Activated T-helper 2 cell treated with anti-CD3 and anti-CD28 coated beads, Interferon-gamma antibody, Interleukin-2, Interleukin-4, amounts not matched to agents 10 μg/mL and 5 μg/mL and 100 μg/mL, durations not matched to agents 14 hours and 24 hours and 36 hours (primary cell): ENCODE results near the gene DAPP1. TPM values are rescaled to one million over a fixed set of nuclear protein-coding genes. Genes with fewer than 3 reads are reported as not detected.
"Not testable (repeated sequence)": the region's sequence is repeated elsewhere in the genome, so short reads cannot be mapped to it uniquely, and the experiment has no call there.

ENCODE experiments used
- DNase-seq: peaks from one replicate; pipeline ENCODE4 v3.0.0; 2021; ENCODE audit warnings: low spot score
- H3K27ac Mint-ChIP-seq: one replicate; pipeline ENCODE4 v1.8.0; 2021; ENCODE audit warnings: mixed read lengths
- H3K27me3 Mint-ChIP-seq: one replicate; pipeline ENCODE4 v1.8.0; 2021; ENCODE audit warnings: low read depth, mixed read lengths
- H3K36me3 Mint-ChIP-seq: one replicate; pipeline ENCODE4 v1.8.0; 2021; ENCODE audit warnings: low read depth, mixed read lengths
- H3K4me1 Mint-ChIP-seq: one replicate; pipeline ENCODE4 v1.8.0; 2021; ENCODE audit warnings: low read depth, mixed read lengths
- H3K4me3 Mint-ChIP-seq: one replicate; pipeline ENCODE4 v1.8.0; 2021; ENCODE audit warnings: low read depth, mild to moderate bottlenecking, moderate library complexity, mixed read lengths
- H3K9me3 Mint-ChIP-seq: one replicate; pipeline ENCODE4 v1.8.0; 2021; ENCODE audit warnings: mixed read lengths
- intact Hi-C: fragments of 100-400 bp; cut with micrococcal nuclease; formaldehyde crosslinking; loops from one replicate; pipeline ENCODE4 v1.15.1; 2023
- total RNA-seq: library from RNA; stranded (reverse); gene quantifications from 2 replicates; pipeline ENCODE4 v1.2.3, GENCODE V29; 2022

Gene DAPP1, protein sequence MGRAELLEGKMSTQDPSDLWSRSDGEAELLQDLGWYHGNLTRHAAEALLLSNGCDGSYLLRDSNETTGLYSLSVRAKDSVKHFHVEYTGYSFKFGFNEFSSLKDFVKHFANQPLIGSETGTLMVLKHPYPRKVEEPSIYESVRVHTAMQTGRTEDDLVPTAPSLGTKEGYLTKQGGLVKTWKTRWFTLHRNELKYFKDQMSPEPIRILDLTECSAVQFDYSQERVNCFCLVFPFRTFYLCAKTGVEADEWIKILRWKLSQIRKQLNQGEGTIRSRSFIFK
- 21.4 and 23.6 TPM in 2 replicates for total RNA-seq

DNA sequence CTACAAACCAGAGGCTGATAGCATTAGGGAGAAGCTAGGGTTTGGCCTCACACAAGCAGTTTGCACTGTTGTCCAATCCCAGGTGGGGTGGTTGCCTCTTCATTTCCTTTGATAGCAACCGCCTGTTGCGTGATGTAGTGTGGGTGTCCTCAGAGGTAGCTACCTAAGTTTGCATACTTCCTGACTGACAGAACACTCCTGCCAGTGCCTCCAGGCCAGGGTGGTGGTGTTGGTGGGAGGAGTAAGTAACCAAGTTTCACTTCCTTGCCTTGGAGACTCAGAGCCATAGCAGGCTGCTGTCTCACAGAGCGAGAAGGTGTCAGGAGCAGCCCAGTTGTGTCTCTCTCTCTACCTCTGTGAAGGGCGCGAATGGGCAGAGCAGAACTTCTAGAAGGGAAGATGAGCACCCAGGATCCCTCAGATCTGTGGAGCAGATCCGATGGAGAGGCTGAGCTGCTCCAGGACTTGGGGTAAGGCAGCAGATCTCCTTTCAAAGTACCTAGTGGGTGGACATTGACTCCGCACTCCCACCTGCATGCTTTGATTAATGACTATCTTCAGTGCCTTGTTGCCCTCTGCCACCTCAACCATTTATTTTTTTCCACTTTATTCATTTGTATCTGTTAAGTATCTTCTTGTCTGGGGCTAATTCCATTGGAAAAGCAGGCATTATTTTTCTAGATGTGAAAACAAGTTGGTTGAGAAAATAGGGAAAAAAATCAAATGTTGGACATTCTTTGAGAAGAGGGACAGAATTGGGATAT lies at the start of gene DAPP1:
Gene DAPP1, plus strand, starts transcription at position 283 of the 764 bp plus-strand sequence. Its CDS starts 87 bp downstream, at position 370.
- peak within 1 kb of the TSS; percentile 92 for H3K4me3 Mint-ChIP-seq
- peaks cover 73% of the 10 kb centered on the region for H3K4me1 Mint-ChIP-seq
- peak within 1 kb of the TSS; percentile 94 for H3K27ac Mint-ChIP-seq
- intact Hi-C loops: loop anchor here (1.0 to 10.0 kb wide), 4 partner anchors 31 to 1708 kb away; partner anchors contain the start of gene DNAJB14
- DNase-seq: peak; percentile 83
- no peaks in the 10 kb centered on the region for H3K27me3 Mint-ChIP-seq
- H3K9me3 Mint-ChIP-seq: no peaks in the 10 kb centered on the region
- peaks cover 12% of the 10 kb centered on the region for H3K36me3 Mint-ChIP-seq

DNA sequence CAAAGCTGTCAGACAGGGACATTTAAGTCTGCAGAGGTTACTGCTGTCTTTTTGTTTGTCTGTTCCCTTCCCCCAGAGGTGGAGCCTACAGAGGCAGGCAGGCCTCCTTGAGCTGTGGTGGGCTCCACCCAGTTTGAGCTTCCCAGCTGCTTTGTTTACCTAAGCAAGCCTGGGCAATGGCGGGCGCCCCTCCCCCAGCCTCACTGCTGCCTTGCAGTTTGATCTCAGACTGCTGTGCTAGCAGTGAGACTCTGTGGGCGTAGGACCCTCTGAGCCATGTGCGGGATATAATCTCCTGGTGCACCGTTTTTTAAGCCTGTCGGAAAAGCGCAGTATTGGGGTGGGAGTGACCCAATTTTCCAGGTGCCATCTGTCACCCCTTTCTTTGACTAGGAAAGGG lies 45.8 kb upstream of the DAPP1 start:
- H3K4me1 Mint-ChIP-seq, H3K36me3 Mint-ChIP-seq, DNase-seq, H3K4me3 Mint-ChIP-seq, intact Hi-C loops, H3K27ac Mint-ChIP-seq, H3K27me3 Mint-ChIP-seq: not testable (repeated sequence)
- H3K9me3 Mint-ChIP-seq: peaks cover 13% of the 10 kb centered on the region

DNA sequence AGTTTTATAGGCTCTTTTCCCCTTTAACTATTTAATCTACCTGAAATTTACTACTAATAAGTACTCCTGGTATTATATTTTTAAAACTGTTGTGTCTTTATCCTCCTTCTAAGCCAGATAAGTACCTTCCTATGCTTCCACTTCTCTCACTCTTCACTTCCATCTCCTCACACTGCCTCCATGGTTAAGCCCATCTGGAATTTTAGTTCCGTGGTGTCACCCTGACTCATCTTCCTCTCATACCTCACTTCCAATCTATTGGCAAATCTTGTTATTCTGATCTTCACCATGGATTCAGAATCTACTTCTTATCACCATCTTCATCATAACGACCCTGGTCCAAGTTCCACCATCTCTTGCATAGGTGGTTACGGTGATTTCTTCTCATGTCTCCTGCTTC lies 32.7 kb upstream of the DAPP1 start:
- no peaks in the 10 kb centered on the region for H3K4me1 Mint-ChIP-seq
- H3K4me3 Mint-ChIP-seq: no peak overlapping the region
- no peaks in the 10 kb centered on the region for H3K9me3 Mint-ChIP-seq
- H3K27me3 Mint-ChIP-seq: peaks cover 5% of the 10 kb centered on the region
- H3K36me3 Mint-ChIP-seq: no peaks in the 10 kb centered on the region
- no peak for DNase-seq
- intact Hi-C loops: no loop called here
- no peak overlapping the region for H3K27ac Mint-ChIP-seq

DNA sequence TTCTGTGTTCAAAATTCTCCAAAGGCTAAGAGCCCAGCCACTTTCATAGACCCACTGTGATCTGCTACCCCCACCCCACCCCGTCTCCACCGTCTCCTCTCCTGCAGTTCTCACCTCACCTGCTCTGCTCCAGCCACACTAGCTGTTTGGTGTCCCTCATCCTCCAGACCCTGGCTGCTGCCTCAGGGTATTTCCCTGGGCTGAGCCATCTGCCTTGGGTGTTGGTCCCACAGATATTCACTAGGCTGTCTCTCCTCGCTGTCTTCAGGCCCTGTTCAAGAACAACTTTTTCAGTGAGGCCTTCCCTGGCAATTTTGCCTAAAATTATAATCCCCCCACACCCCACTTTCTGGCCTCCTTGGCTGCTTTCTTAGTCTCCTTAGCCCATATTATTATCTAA lies 31.8 kb upstream of the DAPP1 start:
- intact Hi-C loops: no loop called here
- no peaks in the 10 kb centered on the region for H3K9me3 Mint-ChIP-seq
- H3K27me3 Mint-ChIP-seq: peaks cover 6% of the 10 kb centered on the region
- H3K27ac Mint-ChIP-seq: no peak overlapping the region
- DNase-seq: no peak
- no peaks in the 10 kb centered on the region for H3K4me1 Mint-ChIP-seq
- no peak overlapping the region for H3K4me3 Mint-ChIP-seq
- no peaks in the 10 kb centered on the region for H3K36me3 Mint-ChIP-seq

DNA sequence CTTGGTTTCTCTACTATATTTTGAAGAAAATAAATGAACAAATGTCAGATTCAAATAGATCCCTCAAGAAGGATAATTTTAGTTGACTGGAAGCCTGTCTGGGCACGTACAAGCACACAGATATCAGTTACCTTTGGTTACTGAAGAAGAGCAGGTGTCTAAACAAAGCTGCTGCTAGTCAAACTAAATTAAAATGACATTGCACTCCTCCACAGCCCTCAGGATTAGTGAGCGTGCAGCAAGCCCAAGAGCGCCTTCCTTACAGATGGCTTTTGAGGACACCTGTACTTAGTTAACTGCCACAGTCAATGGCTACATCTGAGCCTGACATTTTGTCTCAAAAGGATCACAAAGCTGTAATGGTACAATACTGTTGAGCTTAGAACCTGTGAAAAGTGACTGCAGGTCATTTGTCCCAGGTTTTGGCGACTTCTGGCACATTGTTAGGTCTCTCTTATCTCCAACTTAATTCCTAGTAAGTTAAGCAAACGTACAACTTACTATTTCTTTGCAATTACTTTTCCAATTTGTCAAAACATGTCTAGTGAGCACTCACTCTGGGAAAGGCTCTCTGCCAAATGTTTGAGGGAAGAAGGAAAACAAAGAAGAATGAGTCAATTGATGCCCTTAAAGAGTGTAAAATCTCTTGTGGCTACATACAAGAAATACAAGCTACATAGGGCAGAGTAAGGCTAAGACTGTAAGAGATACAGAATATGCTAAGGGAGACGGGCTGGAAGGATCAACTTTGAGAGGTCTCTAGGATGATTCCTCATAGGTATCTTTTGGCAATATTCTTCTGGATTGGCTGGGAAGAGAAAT lies 25.6 kb upstream of the DAPP1 start:
- DNase-seq: no peak
- Mint-ChIP-seq H3K4me3 (no peak overlapping the region), H3K27ac (no peak overlapping the region), H3K4me1 (no peaks in the 10 kb centered on the region), H3K9me3 (no peaks in the 10 kb centered on the region), H3K36me3 (no peaks in the 10 kb centered on the region), H3K27me3 (peaks cover 20% of the 10 kb centered on the region)
- intact Hi-C loops: no loop called here

DNA sequence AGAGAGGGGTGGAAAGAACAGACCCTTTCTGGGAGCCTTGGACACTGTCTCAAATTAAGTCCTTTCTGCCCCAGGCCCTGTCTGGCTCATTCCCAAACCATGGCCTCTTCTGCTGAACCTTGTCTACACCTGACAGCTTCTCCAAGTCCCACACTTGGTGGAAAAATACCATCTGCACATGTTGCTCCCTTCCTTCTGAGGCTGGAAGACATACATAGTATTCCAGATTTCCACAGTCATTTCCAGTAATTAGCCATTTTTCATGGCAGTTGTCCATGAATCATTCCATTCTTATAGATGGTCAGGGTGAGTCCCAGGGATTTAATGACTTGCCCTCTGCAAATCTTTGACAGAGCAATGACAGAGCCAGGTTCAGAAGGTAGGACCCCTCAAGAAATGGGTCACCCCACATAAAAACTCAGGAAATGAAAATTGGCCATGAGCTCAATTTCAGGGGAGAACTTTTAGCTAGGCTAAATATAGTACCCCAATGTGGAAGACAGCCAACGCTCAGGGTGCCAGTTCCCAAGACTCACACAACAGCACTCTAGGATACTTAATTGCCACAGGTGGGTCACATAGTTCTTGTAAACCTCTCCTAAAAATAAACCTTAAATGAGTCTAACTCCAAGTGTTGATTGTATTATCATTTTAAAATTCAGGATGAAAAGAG lies 16.2 kb upstream of the DAPP1 start:
- no peaks in the 10 kb centered on the region for H3K9me3 Mint-ChIP-seq
- H3K27me3 Mint-ChIP-seq: peaks cover 42% of the 10 kb centered on the region
- DNase-seq: no peak
- intact Hi-C loops: no loop called here
- no peaks in the 10 kb centered on the region for H3K36me3 Mint-ChIP-seq
- H3K4me1 Mint-ChIP-seq: no peaks in the 10 kb centered on the region
- no peak overlapping the region for H3K4me3 Mint-ChIP-seq
- H3K27ac Mint-ChIP-seq: no peak overlapping the region

DNA sequence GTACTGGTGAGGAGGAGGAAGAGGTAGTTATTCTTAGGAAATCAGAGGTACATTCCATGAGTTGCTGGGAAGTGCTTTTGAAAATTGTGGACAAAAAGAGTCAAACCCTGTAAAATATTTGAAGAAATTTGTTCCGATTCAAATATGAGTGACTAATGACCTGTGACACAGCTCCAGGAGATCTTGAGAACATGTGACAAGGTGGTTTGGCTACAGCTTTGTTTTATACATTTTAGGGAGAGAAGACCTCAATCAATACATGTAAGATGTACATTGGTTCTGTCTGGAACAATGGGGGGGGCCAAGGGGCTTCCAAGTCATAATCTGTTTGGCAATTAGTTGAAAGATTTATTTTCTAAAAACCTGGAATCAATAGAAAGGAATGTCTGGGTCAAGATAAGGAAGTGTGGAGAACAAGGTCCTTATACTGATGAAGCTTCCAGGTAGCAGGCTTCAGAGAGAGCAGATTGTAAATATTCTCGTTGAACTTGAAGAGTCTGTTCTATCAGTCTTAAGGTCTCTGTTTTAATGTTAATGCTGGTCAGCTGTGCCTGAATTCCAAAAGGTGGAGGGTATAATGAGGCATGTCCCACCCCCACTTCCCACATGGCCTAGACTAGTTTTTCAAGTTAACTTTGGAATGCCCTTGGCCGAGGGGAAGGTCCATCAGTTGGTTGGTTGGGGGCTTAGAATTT lies 15.5 kb upstream of the DAPP1 start:
- no peak overlapping the region for H3K4me3 Mint-ChIP-seq
- intact Hi-C loops: no loop called here
- H3K4me1 Mint-ChIP-seq: no peaks in the 10 kb centered on the region
- no peak overlapping the region for H3K27ac Mint-ChIP-seq
- no peaks in the 10 kb centered on the region for H3K9me3 Mint-ChIP-seq
- no peaks in the 10 kb centered on the region for H3K36me3 Mint-ChIP-seq
- DNase-seq: no peak
- peaks cover 37% of the 10 kb centered on the region for H3K27me3 Mint-ChIP-seq

DNA sequence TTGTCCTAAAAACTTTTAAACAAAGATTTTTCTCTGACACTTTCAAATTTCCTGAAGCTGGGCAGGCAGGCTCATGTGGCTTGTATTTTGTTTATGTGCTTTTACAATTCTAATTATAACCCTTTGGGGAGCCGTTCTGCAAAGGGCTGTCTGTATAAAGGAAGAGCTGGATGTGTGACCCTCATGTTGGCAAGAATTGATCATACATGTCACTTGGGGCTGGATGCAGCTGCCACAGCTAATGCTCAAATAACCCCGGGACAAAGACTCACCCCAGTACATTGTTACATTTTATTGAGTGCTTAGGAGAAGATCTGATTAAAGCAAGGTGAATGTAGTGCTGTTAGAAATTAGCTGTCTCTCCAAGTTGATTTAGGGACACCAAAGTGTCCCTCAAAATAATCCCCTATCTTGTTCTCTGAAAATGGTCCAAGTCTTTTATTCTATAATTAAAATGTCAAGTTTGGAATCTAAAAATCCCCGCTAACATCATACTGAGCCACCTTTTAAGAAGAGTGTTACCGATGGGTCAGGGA lies 13.0 kb upstream of the DAPP1 start:
- intact Hi-C loops: no loop called here
- H3K27ac Mint-ChIP-seq: no peak overlapping the region
- peaks cover 37% of the 10 kb centered on the region for H3K27me3 Mint-ChIP-seq
- H3K4me3 Mint-ChIP-seq: no peak overlapping the region
- peaks cover 4% of the 10 kb centered on the region for H3K4me1 Mint-ChIP-seq
- no peaks in the 10 kb centered on the region for H3K9me3 Mint-ChIP-seq
- H3K36me3 Mint-ChIP-seq: no peaks in the 10 kb centered on the region
- no peak for DNase-seq

DNA sequence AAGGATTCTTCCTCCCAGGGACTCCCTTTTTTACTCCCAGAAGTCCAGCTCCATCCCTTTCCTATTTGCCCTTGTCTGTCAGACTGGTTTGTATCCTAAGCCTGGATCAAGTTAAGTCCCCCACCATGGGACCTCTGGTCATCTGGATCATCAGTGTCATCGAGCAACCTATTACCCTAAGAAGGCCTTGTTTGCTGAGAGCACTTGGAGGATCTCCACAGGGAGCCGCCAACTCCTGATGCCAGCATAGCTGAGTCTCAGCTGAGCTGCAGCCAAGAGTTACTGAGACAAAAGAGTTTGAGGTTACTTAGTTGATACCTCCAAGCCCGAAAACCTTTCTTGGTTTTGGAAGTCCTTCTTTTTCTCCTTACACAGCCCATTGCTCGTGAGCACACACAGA lies 10.1 kb upstream of the DAPP1 start:
- Mint-ChIP-seq H3K27ac (no peak overlapping the region), H3K27me3 (peaks cover 24% of the 10 kb centered on the region), H3K4me1 (peaks cover 11% of the 10 kb centered on the region), H3K9me3 (no peaks in the 10 kb centered on the region), H3K36me3 (no peaks in the 10 kb centered on the region), H3K4me3 (no peak overlapping the region)
- intact Hi-C loops: no loop called here
- no peak for DNase-seq

DNA sequence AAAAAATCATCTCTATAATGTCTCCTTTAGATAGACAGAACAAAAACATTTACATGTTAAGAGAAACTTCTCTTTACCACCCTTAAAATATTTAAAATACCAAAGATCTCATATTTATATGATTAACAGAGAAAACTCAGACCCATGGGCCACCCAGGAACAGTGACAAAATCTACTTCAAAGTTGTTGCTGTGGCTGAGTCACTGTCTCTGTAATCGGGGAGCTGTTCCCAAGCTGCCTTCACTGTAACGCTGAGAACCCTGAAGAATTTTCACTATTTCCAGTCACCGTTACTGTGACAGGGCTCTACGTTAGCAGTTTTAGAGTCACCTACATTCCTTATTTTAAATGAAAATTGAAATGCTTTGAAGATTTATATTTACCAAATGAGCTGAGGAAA lies 9.0 kb upstream of the DAPP1 start:
- Mint-ChIP-seq H3K4me3 (no peak overlapping the region), H3K27ac (no peak overlapping the region)
- intact Hi-C loops: loop anchor here (1.0 kb wide), 1 partner anchor 244 kb away; no protein-coding TSS in a partner anchor

DNA sequence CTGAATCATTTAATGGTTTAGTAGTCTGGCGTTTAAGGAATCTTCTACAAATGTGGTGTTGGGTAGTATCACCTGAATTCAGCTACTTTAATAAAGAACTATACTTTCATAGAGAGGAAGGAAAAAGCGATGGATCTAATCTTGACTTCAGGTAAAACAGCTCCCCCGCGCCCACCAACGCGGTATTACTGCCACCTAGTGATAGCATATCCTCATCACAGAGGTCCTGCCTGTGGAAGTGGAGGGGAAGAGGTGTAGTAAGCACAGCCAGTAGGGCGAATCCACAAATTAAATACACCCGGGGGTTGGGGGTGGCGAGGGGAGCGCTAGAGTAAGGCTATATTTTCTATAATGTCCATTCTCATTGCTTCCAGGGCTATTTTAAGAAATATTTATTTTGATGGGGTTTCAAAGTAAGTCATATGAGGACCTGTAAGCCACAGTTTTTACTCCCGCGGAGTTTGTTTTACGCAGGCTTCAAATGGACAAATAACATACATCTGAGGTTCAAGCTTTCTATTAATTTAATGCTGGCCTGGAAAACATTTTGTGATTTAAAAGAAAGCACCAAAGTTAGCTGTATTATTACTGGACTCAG lies 8.3 kb upstream of the DAPP1 start:
- H3K4me3 Mint-ChIP-seq: no peak overlapping the region
- H3K9me3 Mint-ChIP-seq: no peaks in the 10 kb centered on the region
- intact Hi-C loops: loop anchor here (1.0 kb wide), 1 partner anchor 245 kb away; no protein-coding TSS in a partner anchor

More for the DNA sequence above, 9.0 kb upstream of the DAPP1 start:
- DNase-seq: no peak
- Mint-ChIP-seq H3K9me3 (no peaks in the 10 kb centered on the region), H3K27me3 (peaks cover 15% of the 10 kb centered on the region), H3K36me3 (no peaks in the 10 kb centered on the region), H3K4me1 (peaks cover 20% of the 10 kb centered on the region)

More for the DNA sequence above, 8.3 kb upstream of the DAPP1 start:
- Mint-ChIP-seq H3K27me3 (peaks cover 10% of the 10 kb centered on the region), H3K36me3 (no peaks in the 10 kb centered on the region), H3K27ac (no peak overlapping the region), H3K4me1 (peaks cover 24% of the 10 kb centered on the region)
- DNase-seq: peak; percentile 61
